Cardiac muscle cell (in vitro differentiated cells and primary cell): ENCODE measurements around the gene NIPAL3. TPM values are rescaled to one million over a fixed set of nuclear protein-coding genes. Genes with fewer than 3 reads are reported as not detected.

Experiments
- DNase-seq, 2 donors: peaks; one replicate each; pipeline versions ENCODE4 v3.0.0 to v3.0.0-alpha.2; 2010 to 2017; ENCODE audit warnings: low read depth in 1 of 2, low spot score in 1 of 2
- H3K27ac ChIP-seq: fragments of 200-600 bp; sonication (generic); 2 replicates; pipeline ENCODE4 v1.5.1; 2016
- H3K27me3 ChIP-seq: fragments of 200-600 bp; sonication (generic); 2 replicates; pipeline ENCODE4 v1.6.0; 2016; ENCODE audit warnings: control low read depth
- H3K36me3 ChIP-seq: fragments of 200-600 bp; sonication (generic); 2 replicates; pipeline ENCODE4 v1.5.1; 2016; ENCODE audit warnings: control low read depth
- H3K4me1 ChIP-seq: fragments of 200-600 bp; sonication (generic); 2 replicates; pipeline ENCODE4 v1.8.1; 2017; ENCODE audit warnings: low read depth, mild to moderate bottlenecking, mixed run types
- H3K4me3 ChIP-seq: fragments of 200-600 bp; sonication (generic); 2 replicates; pipeline ENCODE4 v1.5.1; 2016; ENCODE audit warnings: mild to moderate bottlenecking
- H3K9me3 ChIP-seq: fragments of 200-600 bp; sonication (generic); 2 replicates; pipeline ENCODE4 v1.5.1; 2017; ENCODE audit warnings: low read depth, mild to moderate bottlenecking, control low read depth
- CTCF ChIP-seq: IDR thresholded peaks from 2 replicates; pipeline ENCODE4 v1.5.1; 2012; ENCODE audit warnings: low read depth, mild to moderate bottlenecking, low read length
- polyA plus RNA-seq: library from polyadenylated mRNA; unstranded; fragments of >200 nt; fragmentation: Nextera tagmentation; extraction: Ambion mirVana; gene quantifications from 2 replicates; pipeline ENCODE4 v1.2.1, GENCODE V29; 2016
- total RNA-seq: library from RNA; depleted of rRNA; stranded (reverse); fragments of >200 nt; gene quantifications from 2 replicates; pipeline ENCODE4 v1.2.3, GENCODE V29; 2016

Gene NIPAL3
- total and polyA plus RNA-seq, 2 experiments from 2014 or later: 19.0 to 32.2 TPM

DNA sequence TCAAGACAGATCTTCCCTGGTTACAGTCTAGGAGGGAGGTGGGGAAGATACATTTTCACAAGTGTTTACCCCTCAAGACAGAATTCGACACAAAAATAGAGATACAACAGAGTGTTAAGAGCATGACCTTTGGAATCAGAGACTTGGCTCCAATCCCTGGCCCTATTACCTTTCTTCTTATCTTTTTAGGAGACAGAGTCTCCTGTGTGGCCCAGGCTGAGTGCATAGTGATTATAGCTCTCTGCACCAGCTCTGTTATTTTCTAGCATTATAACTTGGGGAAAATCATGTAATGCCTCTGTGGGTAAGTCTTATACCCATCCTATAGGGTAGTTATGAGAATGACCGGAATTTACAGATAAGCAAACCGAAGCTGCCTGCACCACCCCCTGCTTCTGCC is 9.8 kb downstream of the NIPAL3 start:
- H3K27ac ChIP-seq: peak overlapping the region; percentile 55
- TF ChIP-seq CTCF: no peak
- peaks cover 31% of the 10 kb centered on the region for H3K4me1 ChIP-seq

GRCh38 chr1:24425922-24426321 is 10.3 kb downstream of the NIPAL3 start:
- Histone ChIP-seq H3K4me1 (peaks cover 31% of the 10 kb centered on the region), H3K36me3 (no peaks in the 10 kb centered on the region), H3K4me3 (no peak overlapping the region), H3K27ac (no peak overlapping the region), H3K27me3 (no peaks in the 10 kb centered on the region), H3K9me3 (no peaks in the 10 kb centered on the region)
- no peak for TF ChIP-seq CTCF
- DNase-seq: no peak

More for the DNA sequence above, 9.8 kb downstream of the NIPAL3 start:
- no peak for DNase-seq
- Histone ChIP-seq H3K4me3 (no peak overlapping the region), H3K36me3 (no peaks in the 10 kb centered on the region), H3K27me3 (no peaks in the 10 kb centered on the region), H3K9me3 (no peaks in the 10 kb centered on the region)

GRCh38 chr1:24426744-24427544 is 11.3 kb downstream of the NIPAL3 start:
- no peak for TF ChIP-seq CTCF

DNA sequence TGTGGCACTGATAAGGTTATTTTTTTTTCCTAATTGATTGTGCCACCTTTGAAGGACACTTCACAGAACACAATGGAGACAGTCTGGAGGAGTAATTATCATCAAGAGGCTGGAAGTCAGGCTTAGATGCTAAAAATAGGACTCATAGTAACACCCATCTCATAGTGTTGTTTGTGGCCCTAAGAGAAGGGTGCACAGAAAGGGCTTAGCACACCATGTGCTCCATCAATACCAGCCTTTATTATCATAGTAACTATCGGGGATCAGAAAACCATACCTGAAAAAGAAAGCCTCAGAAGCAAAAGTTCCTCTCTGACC is 11.9 kb downstream of the NIPAL3 start:
- Histone ChIP-seq H3K27me3 (no peaks in the 10 kb centered on the region), H3K27ac (peak overlapping the region; percentile 69), H3K9me3 (no peaks in the 10 kb centered on the region), H3K4me1 (peaks cover 31% of the 10 kb centered on the region), H3K4me3 (no peak overlapping the region), H3K36me3 (no peaks in the 10 kb centered on the region)
- TF ChIP-seq CTCF: no peak
- no peak for DNase-seq

More at GRCh38 chr1:24426744-24427544, 11.3 kb downstream of the NIPAL3 start:
- H3K9me3 ChIP-seq: no peaks in the 10 kb centered on the region
- H3K36me3 ChIP-seq: no peaks in the 10 kb centered on the region
- no peaks in the 10 kb centered on the region for H3K27me3 ChIP-seq
- peak overlapping the region; percentile 69 for H3K27ac ChIP-seq
- DNase-seq: no peak
- peaks cover 31% of the 10 kb centered on the region for H3K4me1 ChIP-seq
- H3K4me3 ChIP-seq: no peak overlapping the region

- Histone ChIP-seq H3K9me3 (no peaks in the 10 kb centered on the region), H3K36me3 (no peaks in the 10 kb centered on the region), H3K4me3 (no peak overlapping the region), H3K27ac (no peak overlapping the region), H3K4me1 (no peaks in the 10 kb centered on the region), H3K27me3 (no peaks in the 10 kb centered on the region)
- TF ChIP-seq CTCF: no peak
- DNase-seq: no peak
Measured at GRCh38 chr1:24435782-24436365, 20.3 kb downstream of the NIPAL3 start.
